Hepatocyte (in vitro differentiated cells): ENCODE results near the gene PI16. TPM values are rescaled to one million over a fixed set of nuclear protein-coding genes. Genes with fewer than 3 reads are reported as not detected.

Experiments
- DNase-seq: peaks from one replicate; pipeline ENCODE4 v3.0.0-alpha.2; 2016; ENCODE audit warnings: low spot score
- H2AFZ ChIP-seq: fragments of 200-600 bp; sonication (generic); 2 replicates; pipeline ENCODE4 v1.6.0; 2016; ENCODE audit warnings: antibody characterized with exemption, mild to moderate bottlenecking
- H3K27ac ChIP-seq: fragments of 200-600 bp; sonication (generic); 2 replicates; pipeline ENCODE4 v1.5.1; 2016; ENCODE audit warnings: mild to moderate bottlenecking
- H3K27me3 ChIP-seq: fragments of 200-600 bp; sonication (generic); 2 replicates; pipeline ENCODE4 v1.6.1; 2016
- H3K36me3 ChIP-seq: fragments of 200-600 bp; sonication (generic); replicated peaks from 2 replicates; pipeline ENCODE4 v1.5.1; 2016; ENCODE audit warnings: low read depth; ENCODE audit not compliant: insufficient read depth
- H3K4me1 ChIP-seq: fragments of 200-600 bp; sonication (generic); 2 replicates; pipeline ENCODE4 v1.5.1; 2016; ENCODE audit warnings: mild to moderate bottlenecking, moderate library complexity; ENCODE audit not compliant: insufficient read depth
- H3K4me2 ChIP-seq: fragments of 200-600 bp; sonication (generic); 2 replicates; pipeline ENCODE4 v1.6.0; 2016
- H3K4me3 ChIP-seq: fragments of 200-600 bp; sonication (generic); 2 replicates; pipeline ENCODE4 v1.5.1; 2016; ENCODE audit warnings: mild to moderate bottlenecking
- H3K79me2 ChIP-seq: fragments of 200-600 bp; sonication (generic); 2 replicates; pipeline ENCODE4 v1.6.0; 2017; ENCODE audit warnings: mild to moderate bottlenecking
- H3K9me2 ChIP-seq: fragments of 200-600 bp; sonication (generic); replicated peaks from 2 replicates; pipeline ENCODE4 v1.6.0; 2017; ENCODE audit warnings: mild to moderate bottlenecking; ENCODE audit not compliant: insufficient read depth
- H3K9me3 ChIP-seq: fragments of 200-600 bp; sonication (generic); 2 replicates; pipeline ENCODE4 v1.5.1; 2016; ENCODE audit warnings: low read depth, mild to moderate bottlenecking
- H4K20me1 ChIP-seq: fragments of 200-600 bp; sonication (generic); 2 replicates; pipeline ENCODE4 v1.6.0; 2016; ENCODE audit warnings: mild to moderate bottlenecking; ENCODE audit not compliant: insufficient read depth, poor library complexity, severe bottlenecking
- EZH2 ChIP-seq: fragments of 200-600 bp; sonication (generic); IDR thresholded peaks from 2 replicates; pipeline ENCODE4 v1.6.1; 2016; ENCODE audit warnings: antibody characterized with exemption, mild to moderate bottlenecking, borderline replicate concordance
- EZH2phosphoT487 ChIP-seq: fragments of 200-600 bp; sonication (generic); IDR thresholded peaks from one replicate; pipeline ENCODE4 v1.6.1; 2018; ENCODE audit warnings: antibody characterized with exemption, mild to moderate bottlenecking, low read depth, moderate library complexity; ENCODE audit not compliant: unreplicated experiment, severe bottlenecking
- WGBS: methylation state at CpG from one replicate; pipeline ENCODE4 v1.1.6; 2016; ENCODE audit warnings: low lambda C conversion rate; ENCODE audit errors: missing lambda C conversion rate; 5-methylcytosine and 5-hydroxymethylcytosine counted together
- polyA plus RNA-seq: library from polyadenylated mRNA; unstranded; fragments of >200 nt; fragmentation: Nextera tagmentation; extraction: Ambion mirVana; gene quantifications from 2 replicates; pipeline ENCODE4 v1.2.1, GENCODE V29; 2016
- total RNA-seq: library from RNA; depleted of rRNA; stranded (reverse); fragments of >200 nt; gene quantifications from 2 replicates; pipeline ENCODE4 v1.2.3, GENCODE V29; 2014
- TF ChIP-seq, protein P1 (sequence below): fragments of 200-600 bp; sonication (generic); IDR thresholded peaks from 2 replicates; pipeline ENCODE4 v1.5.1; 2016; ENCODE audit warnings: antibody characterized with exemption, mild to moderate bottlenecking; ENCODE audit not compliant: poor library complexity

Gene PI16
- total and polyA plus RNA-seq, 2 experiments from 2014 or later, result not detected

DNA sequence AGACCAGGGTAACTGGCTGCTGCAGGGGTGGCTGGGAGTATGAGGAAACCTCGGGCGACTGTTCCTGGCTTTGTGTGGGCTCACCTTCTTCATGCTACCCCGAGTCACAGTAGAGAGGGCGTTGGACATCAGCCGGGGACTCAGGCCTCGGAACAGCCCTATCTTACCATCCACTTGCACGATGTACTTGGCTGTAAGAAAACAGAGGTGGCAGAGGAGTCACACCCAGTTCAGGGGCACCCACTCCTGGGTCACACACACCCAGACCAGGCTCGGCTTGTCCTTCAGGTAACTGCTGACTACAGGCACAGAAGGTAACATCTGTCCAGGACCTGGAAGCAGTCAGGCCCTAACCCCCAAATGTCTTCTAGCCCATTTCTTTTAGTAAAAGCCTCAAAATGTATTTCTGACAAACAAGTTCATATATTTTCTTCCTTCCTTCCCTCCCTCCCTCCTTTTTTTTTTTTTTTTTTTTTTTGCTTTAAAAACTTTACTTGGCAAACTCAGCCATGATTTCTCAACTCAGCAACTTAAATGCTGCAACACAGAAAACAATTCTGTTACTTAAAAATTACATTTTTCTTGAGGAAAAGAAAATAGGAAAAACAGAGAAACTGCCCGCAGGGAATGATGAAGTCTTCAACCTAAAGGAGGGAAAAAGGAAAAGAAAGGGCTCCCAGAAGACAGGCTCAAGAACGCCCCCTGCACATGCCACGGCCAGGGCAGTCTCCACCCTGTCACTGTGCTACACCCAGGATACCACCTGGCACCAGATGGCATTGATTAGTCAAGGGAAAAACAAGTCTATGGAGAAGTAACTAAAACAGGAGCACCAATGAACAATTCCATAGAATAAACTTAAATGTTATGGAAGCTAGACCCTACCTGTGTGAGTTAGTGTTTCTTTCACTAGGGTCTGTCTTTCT lies 24.1 kb downstream of the PI16 start:
- TF ChIP-seq EZH2 (no peak), EZH2phosphoT487 (no peak)
- TF ChIP-seq, protein P1, sequence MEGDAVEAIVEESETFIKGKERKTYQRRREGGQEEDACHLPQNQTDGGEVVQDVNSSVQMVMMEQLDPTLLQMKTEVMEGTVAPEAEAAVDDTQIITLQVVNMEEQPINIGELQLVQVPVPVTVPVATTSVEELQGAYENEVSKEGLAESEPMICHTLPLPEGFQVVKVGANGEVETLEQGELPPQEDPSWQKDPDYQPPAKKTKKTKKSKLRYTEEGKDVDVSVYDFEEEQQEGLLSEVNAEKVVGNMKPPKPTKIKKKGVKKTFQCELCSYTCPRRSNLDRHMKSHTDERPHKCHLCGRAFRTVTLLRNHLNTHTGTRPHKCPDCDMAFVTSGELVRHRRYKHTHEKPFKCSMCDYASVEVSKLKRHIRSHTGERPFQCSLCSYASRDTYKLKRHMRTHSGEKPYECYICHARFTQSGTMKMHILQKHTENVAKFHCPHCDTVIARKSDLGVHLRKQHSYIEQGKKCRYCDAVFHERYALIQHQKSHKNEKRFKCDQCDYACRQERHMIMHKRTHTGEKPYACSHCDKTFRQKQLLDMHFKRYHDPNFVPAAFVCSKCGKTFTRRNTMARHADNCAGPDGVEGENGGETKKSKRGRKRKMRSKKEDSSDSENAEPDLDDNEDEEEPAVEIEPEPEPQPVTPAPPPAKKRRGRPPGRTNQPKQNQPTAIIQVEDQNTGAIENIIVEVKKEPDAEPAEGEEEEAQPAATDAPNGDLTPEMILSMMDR, result no peak
- peaks cover 7% of the 10 kb centered on the region for H3K36me3 ChIP-seq
- peaks cover 48% of the 10 kb centered on the region for H3K79me2 ChIP-seq

DNA sequence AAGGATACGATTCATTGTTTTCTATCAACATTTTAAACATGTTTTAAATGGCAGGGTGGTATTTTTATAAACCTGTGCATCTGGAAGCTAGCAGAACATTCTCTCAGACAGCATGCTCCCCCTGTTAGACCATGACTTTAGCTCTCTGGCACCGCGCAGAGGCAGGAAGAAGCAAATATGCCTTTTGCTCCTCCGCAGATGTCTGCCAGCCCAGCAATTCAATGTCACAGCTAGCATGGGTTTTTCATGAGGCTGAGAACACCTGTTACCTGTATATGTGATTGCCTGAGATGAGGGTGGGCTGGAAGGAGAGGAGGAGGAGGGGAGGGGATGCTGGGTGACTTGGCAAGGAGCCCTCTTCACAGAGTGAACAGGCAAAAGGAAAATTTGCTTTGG lies 24.8 kb downstream of the PI16 start:
- H3K4me3 ChIP-seq, result no peak overlapping the region
- WGBS, result 51% methylated on average over 4 of the region's 4 CpGs
- H2AFZ ChIP-seq, result no peak overlapping the region
- peaks cover 46% of the 10 kb centered on the region for H4K20me1 ChIP-seq
- H3K27me3 ChIP-seq, result no peaks in the 10 kb centered on the region
- H3K9me3 ChIP-seq, result no peaks in the 10 kb centered on the region
- H3K36me3 ChIP-seq, result peaks cover 7% of the 10 kb centered on the region
- H3K79me2 ChIP-seq, result peaks cover 54% of the 10 kb centered on the region
- TF ChIP-seq, protein P1, result peak; percentile 55
- TF ChIP-seq EZH2 (no peak), EZH2phosphoT487 (no peak)
- no peaks in the 10 kb centered on the region for H3K9me2 ChIP-seq
- H3K27ac ChIP-seq, result no peak overlapping the region
- peak; percentile 68 for DNase-seq
- H3K4me1 ChIP-seq, result peaks cover 8% of the 10 kb centered on the region
- no peak overlapping the region for H3K4me2 ChIP-seq

More for the DNA sequence above, 24.1 kb downstream of the PI16 start:
- H4K20me1 ChIP-seq, result peaks cover 40% of the 10 kb centered on the region
- no peak overlapping the region for H2AFZ ChIP-seq
- no peak overlapping the region for H3K4me3 ChIP-seq
- no peaks in the 10 kb centered on the region for H3K9me3 ChIP-seq
- no peak for DNase-seq
- H3K4me2 ChIP-seq, result no peak overlapping the region
- H3K27ac ChIP-seq, result no peak overlapping the region
- H3K4me1 ChIP-seq, result peaks cover 3% of the 10 kb centered on the region
- no peaks in the 10 kb centered on the region for H3K27me3 ChIP-seq
- 93% methylated on average over 11 of the region's 11 CpGs for WGBS
- H3K9me2 ChIP-seq, result no peaks in the 10 kb centered on the region

GRCh38 chr6:36980129-36980528 lies 25.6 kb downstream of the PI16 start:
- H3K9me2 ChIP-seq, result no peaks in the 10 kb centered on the region
- H3K36me3 ChIP-seq, result peaks cover 4% of the 10 kb centered on the region
- WGBS, result 86% methylated on average over 6 of the region's 6 CpGs
- H3K4me3 ChIP-seq, result no peak overlapping the region
- H3K27me3 ChIP-seq, result no peaks in the 10 kb centered on the region
- H3K4me2 ChIP-seq, result no peak overlapping the region
- no peak overlapping the region for H3K27ac ChIP-seq
- no peaks in the 10 kb centered on the region for H3K9me3 ChIP-seq
- peaks cover 62% of the 10 kb centered on the region for H3K79me2 ChIP-seq
- no peak overlapping the region for H2AFZ ChIP-seq
- no peak for TF ChIP-seq EZH2
- TF ChIP-seq, protein P1, result no peak
- no peak for TF ChIP-seq EZH2phosphoT487
- peaks cover 12% of the 10 kb centered on the region for H3K4me1 ChIP-seq
- H4K20me1 ChIP-seq, result peaks cover 51% of the 10 kb centered on the region
- no peak for DNase-seq
